GM12878 (cell line): ENCODE results near the gene KRTAP10-10. TPM values are rescaled to one million over a fixed set of nuclear protein-coding genes. Genes with fewer than 3 reads are reported as not detected.
"Not testable (repeated sequence)": the region's sequence is repeated elsewhere in the genome, so short reads cannot be mapped to it uniquely, and the experiment has no call there.

Experiments
- ATAC-seq: fragments of 200-7000 bp; cut with Tn5 transposase; 3 replicates; pipeline ENCODE4 v1.9.1; 2020; ENCODE audit warnings: mild to moderate bottlenecking, moderate library complexity
- BruUV-seq: library from RNA; stranded (reverse); fragments of 400-500 nt; replicated peaks from 2 replicates; lab custom pipeline; 2021; lab: Mats Ljungman, UMichigan
- CTCF ChIA-PET: fragments of 300-600 bp; sonication (Branson Sonifier 250); formaldehyde crosslinking; extraction: SDS; loops from one replicate; lab custom pipeline; 2021; ENCODE audit warnings: inconsistent platforms; lab: Yijun Ruan, JAX
- POLR2A ChIA-PET: fragments of 350-600 bp; formaldehyde crosslinking; extraction: SDS; loops from one replicate; lab custom pipeline; 2021; ENCODE audit warnings: inconsistent platforms; lab: Charles Lee
- RAD21 ChIA-PET: fragments of 300-600 bp; sonication (Branson Sonifier 250); formaldehyde crosslinking; loops from one replicate; lab custom pipeline; 2023; ENCODE audit warnings: antibody characterized with exemption; ENCODE audit not compliant: unreplicated experiment; lab: Charles Lee
- SMC1A ChIA-PET: fragments of 300-600 bp; sonication (Branson Sonifier 250); formaldehyde crosslinking; loops from one replicate; lab custom pipeline; 2023; ENCODE audit not compliant: unreplicated experiment, uncharacterized antibody; lab: Charles Lee
- DNase-seq: peaks from one replicate; pipeline ENCODE4 v3.0.0-alpha.2; 2011; ENCODE audit warnings: low read depth, low spot score
- FAIRE-seq: peaks from 3 replicates; lab custom pipeline; 2011; peaks lifted over from hg19 to GRCh38; lab: Jason Lieb, UNC
- H2AFZ ChIP-seq: 2 replicates; pipeline ENCODE4 v1.6.0; 2011; ENCODE audit warnings: low read depth, low read length, control low read depth; ENCODE audit not compliant: control insufficient read depth
- H3K27ac ChIP-seq: 2 replicates; pipeline ENCODE4 v1.5.1; 2011; ENCODE audit warnings: control low read depth; ENCODE audit not compliant: control insufficient read depth, insufficient read depth
- H3K27me3 ChIP-seq, 2 experiments: replicated peaks in 1 of 2; 2 replicates each; pipeline versions ENCODE4 v1.6.0 to v1.6.1; 2011; ENCODE audit warnings: low read length in 1 of 2; ENCODE audit not compliant: control insufficient read depth in 2 of 2, insufficient read depth in 2 of 2
- H3K36me3 ChIP-seq, 2 experiments: 2 replicates each; pipeline ENCODE4 v1.5.1; 2011; ENCODE audit warnings: low read length in 1 of 2; ENCODE audit not compliant: control insufficient read depth in 2 of 2, insufficient read depth in 2 of 2
- H3K4me1 ChIP-seq: 2 replicates; pipeline ENCODE4 v1.6.1; 2011; ENCODE audit warnings: mild to moderate bottlenecking, low read length, moderate library complexity, mixed read lengths; ENCODE audit not compliant: control insufficient read depth, insufficient read depth
- H3K4me2 ChIP-seq: 2 replicates; pipeline ENCODE4 v1.6.0; 2011; ENCODE audit warnings: control low read depth; ENCODE audit not compliant: control insufficient read depth, insufficient read depth
- H3K4me3 ChIP-seq: fragments of 200-600 bp; sonication (generic); 2 replicates; pipeline ENCODE4 v1.5.1; 2016
- H3K79me2 ChIP-seq: 2 replicates; pipeline ENCODE4 v1.6.0; 2011; ENCODE audit warnings: low read length; ENCODE audit not compliant: control insufficient read depth, insufficient read depth
- H3K9ac ChIP-seq: 2 replicates; pipeline ENCODE4 v1.8.0; 2011; ENCODE audit warnings: low read length, control low read depth, mixed read lengths; ENCODE audit not compliant: control insufficient read depth, insufficient read depth
- H3K9me3 ChIP-seq: replicated peaks from 3 replicates; pipeline ENCODE4 v1.5.1; 2011; ENCODE audit warnings: mild to moderate bottlenecking, low read length; ENCODE audit not compliant: control insufficient read depth, insufficient read depth
- H4K20me1 ChIP-seq: 2 replicates; pipeline ENCODE4 v1.6.0; 2011; ENCODE audit not compliant: control insufficient read depth, insufficient read depth
- ATF7 ChIP-seq: fragments of 450-650 bp; IDR thresholded peaks from 2 replicates; pipeline ENCODE4 v1.6.1; 2016; ENCODE audit warnings: low read depth, mild to moderate bottlenecking
- FOXK2 ChIP-seq: fragments of 450-650 bp; IDR thresholded peaks from 2 replicates; pipeline ENCODE4 v1.6.1; 2017; ENCODE audit warnings: mild to moderate bottlenecking, moderate library complexity
- JUND ChIP-seq: IDR thresholded peaks from 2 replicates; pipeline ENCODE4 v1.6.1; 2012; ENCODE audit warnings: low read depth, mild to moderate bottlenecking, low read length, improper control_type of control experiment, moderate library complexity
- MEF2B ChIP-seq: fragments of 450-650 bp; IDR thresholded peaks from 2 replicates; pipeline ENCODE4 v1.6.1; 2018; ENCODE audit warnings: mild to moderate bottlenecking, moderate library complexity; ENCODE audit not compliant: partially characterized antibody, poor library complexity, severe bottlenecking
- MTA3 ChIP-seq: IDR thresholded peaks from 2 replicates; pipeline ENCODE4 v1.6.1; 2012; ENCODE audit warnings: low read length, inconsistent platforms, borderline replicate concordance
- RB1 ChIP-seq: fragments of 450-650 bp; formaldehyde crosslinking; IDR thresholded peaks from 2 replicates; pipeline ENCODE4 v1.6.1; 2017; ENCODE audit warnings: mild to moderate bottlenecking, borderline replicate concordance
- SP1 ChIP-seq: IDR thresholded peaks from one replicate; pipeline ENCODE4 v1.6.1; 2011; ENCODE audit warnings: low read depth, low read length
- ZBED1 ChIP-seq: IDR thresholded peaks from 2 replicates; pipeline ENCODE4 v1.6.1; 2016; ENCODE audit warnings: borderline replicate concordance
- WGBS: methylation state at CpG from one replicate; pipeline ENCODE4 v1.1.6; 2016; ENCODE audit warnings: low lambda C conversion rate; ENCODE audit not compliant: insufficient replicate concordance, insufficient coverage; ENCODE audit errors: missing lambda C conversion rate; 5-methylcytosine and 5-hydroxymethylcytosine counted together
- in situ Hi-C: fragments of 300-500 bp; cut with MboI; formaldehyde crosslinking; loops from 9 replicates; pipeline ENCODE4 v1.14.3; 2018; ENCODE audit warnings: mixed read lengths
- intact Hi-C: fragments of 100-400 bp; cut with micrococcal nuclease; formaldehyde crosslinking; loops from one replicate; pipeline ENCODE4 v1.14.2; 2022; ENCODE audit not compliant: unreplicated experiment
- polyA plus RNA-seq, 11 experiments: library from polyadenylated mRNA; depleted of rRNA in 4 of 11; unstranded in 6 of 11; stranded (reverse) in 5 of 11; fragments of >200 nt; fragmentation: Nextera tagmentation in 4 of 11; fragmentation: Illumina TruSeq in 1 of 11; extraction: Ambion mirVana in 4 of 11; extraction: Trizol in 1 of 11; gene quantifications; 1 replicate in 1 of 11; 2 replicates in 10 of 11; pipeline versions ENCODE4 v1.2.1 to v1.2.3, GENCODE V29; 2011 to 2016; ENCODE audit warnings: inconsistent platforms in 2 of 11, missing spikeins in 2 of 11, low read depth in 1 of 11
- total RNA-seq, 4 experiments: library from RNA; depleted of rRNA in 3 of 4; stranded (reverse); fragments of >200 nt in 3 of 4; fragmentation: Illumina TruSeq in 1 of 4; extraction: Trizol in 1 of 4; gene quantifications; 2 replicates each; pipeline versions ENCODE4 v1.2.1 to v1.2.3, GENCODE V29; 2013 to 2021
- TF ChIP-seq, protein P1 (sequence below): fragments of 150-350 bp; IDR thresholded peaks from 2 replicates; pipeline ENCODE4 v1.6.1; 2016; ENCODE audit warnings: low read depth, low read length

KRTAP10-10 gene
- total and polyA plus RNA-seq, 10 of the 15 experiments (the other 5 are each of a cell fraction or from before 2014, with no cell fraction given) = not detected

DNA sequence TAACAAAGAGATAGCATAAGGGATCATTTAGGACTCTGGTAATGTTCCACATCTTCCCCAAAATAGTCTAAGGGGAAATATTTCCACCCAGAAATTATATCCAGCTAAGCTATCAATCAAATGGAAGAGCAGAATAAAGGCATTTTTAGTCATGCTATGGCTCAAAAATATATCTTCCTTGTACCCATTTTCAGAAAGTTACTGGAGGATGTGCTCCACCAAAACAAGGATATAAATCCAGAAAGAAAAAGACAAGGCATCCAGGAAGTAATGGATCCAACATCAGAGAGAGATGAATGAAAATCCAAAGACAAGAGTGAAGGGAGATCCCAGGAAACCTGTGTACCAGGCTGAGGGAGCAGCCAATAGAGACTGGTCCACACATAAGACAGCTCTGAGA is 28.0 kb upstream of the KRTAP10-10 start (continued):
- TF ChIP-seq, protein P1, sequence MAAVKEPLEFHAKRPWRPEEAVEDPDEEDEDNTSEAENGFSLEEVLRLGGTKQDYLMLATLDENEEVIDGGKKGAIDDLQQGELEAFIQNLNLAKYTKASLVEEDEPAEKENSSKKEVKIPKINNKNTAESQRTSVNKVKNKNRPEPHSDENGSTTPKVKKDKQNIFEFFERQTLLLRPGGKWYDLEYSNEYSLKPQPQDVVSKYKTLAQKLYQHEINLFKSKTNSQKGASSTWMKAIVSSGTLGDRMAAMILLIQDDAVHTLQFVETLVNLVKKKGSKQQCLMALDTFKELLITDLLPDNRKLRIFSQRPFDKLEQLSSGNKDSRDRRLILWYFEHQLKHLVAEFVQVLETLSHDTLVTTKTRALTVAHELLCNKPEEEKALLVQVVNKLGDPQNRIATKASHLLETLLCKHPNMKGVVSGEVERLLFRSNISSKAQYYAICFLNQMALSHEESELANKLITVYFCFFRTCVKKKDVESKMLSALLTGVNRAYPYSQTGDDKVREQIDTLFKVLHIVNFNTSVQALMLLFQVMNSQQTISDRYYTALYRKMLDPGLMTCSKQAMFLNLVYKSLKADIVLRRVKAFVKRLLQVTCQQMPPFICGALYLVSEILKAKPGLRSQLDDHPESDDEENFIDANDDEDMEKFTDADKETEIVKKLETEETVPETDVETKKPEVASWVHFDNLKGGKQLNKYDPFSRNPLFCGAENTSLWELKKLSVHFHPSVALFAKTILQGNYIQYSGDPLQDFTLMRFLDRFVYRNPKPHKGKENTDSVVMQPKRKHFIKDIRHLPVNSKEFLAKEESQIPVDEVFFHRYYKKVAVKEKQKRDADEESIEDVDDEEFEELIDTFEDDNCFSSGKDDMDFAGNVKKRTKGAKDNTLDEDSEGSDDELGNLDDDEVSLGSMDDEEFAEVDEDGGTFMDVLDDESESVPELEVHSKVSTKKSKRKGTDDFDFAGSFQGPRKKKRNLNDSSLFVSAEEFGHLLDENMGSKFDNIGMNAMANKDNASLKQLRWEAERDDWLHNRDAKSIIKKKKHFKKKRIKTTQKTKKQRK = no peak
- TF ChIP-seq SP1 (no peak), ATF7 (no peak), MEF2B (no peak), JUND (no peak), FOXK2 (no peak), RB1 (no peak), MTA3 (no peak), ZBED1 (no peak)

- CTCF ChIA-PET, intact Hi-C loops, H3K4me1 ChIP-seq, H3K27ac ChIP-seq, DNase-seq, H3K4me3 ChIP-seq, H4K20me1 ChIP-seq, H3K36me3 ChIP-seq, SMC1A ChIA-PET, RAD21 ChIA-PET, H3K9me3 ChIP-seq, H2AFZ ChIP-seq, in situ Hi-C loops, FAIRE-seq, H3K9ac ChIP-seq, H3K79me2 ChIP-seq, H3K27me3 ChIP-seq, POLR2A ChIA-PET, BruUV-seq, ATAC-seq, H3K4me2 ChIP-seq: not testable (repeated sequence)
- 42% methylated on average over 7 of the region's 7 CpGs for WGBS
These were observed 26.9 kb upstream of the KRTAP10-10 start for GRCh38 chr21:44610157-44610843.
